ENCODE measurements around the gene CCNH. TPM values are rescaled to one million over a fixed set of nuclear protein-coding genes. Genes with fewer than 3 reads are reported as not detected.

CCNH gene
- total RNA-seq, 1 donor from 2014 or later: 36.9 TPM

- Mint-ChIP-seq H3K36me3 (ENCODE audit: low read depth) (peaks cover 6% of the 10 kb centered on the region), H3K4me1 (no peaks in the 10 kb centered on the region), H3K4me3 (no peak overlapping the region), H3K27ac (ENCODE audit: unreplicated experiment) (no peak overlapping the region), H3K27me3 (ENCODE audit: low read depth) (no peaks in the 10 kb centered on the region), H3K9me3 (no peaks in the 10 kb centered on the region)
- no peak for DNase-seq (ENCODE audit: low read depth, low spot score)
- TF ChIP-seq CTCF (conservative IDR thresholded peaks at IDR 0.05): no peak
These were observed 45.5 kb downstream of the CCNH start for GRCh38 chr5:87367243-87367642.

GRCh38 chr5:87361536-87362213, 51.1 kb downstream of the CCNH start:
- DNase-seq (ENCODE audit: low read depth, low spot score): no peak
- peaks cover 15% of the 10 kb centered on the region for H3K36me3 Mint-ChIP-seq (ENCODE audit: low read depth)
- no peaks in the 10 kb centered on the region for H3K4me1 Mint-ChIP-seq
- no peaks in the 10 kb centered on the region for H3K9me3 Mint-ChIP-seq
- H3K27me3 Mint-ChIP-seq (ENCODE audit: low read depth): no peaks in the 10 kb centered on the region
- no peak overlapping the region for H3K27ac Mint-ChIP-seq (ENCODE audit: unreplicated experiment)
- TF ChIP-seq CTCF (conservative IDR thresholded peaks at IDR 0.05): no peak
- no peak overlapping the region for H3K4me3 Mint-ChIP-seq

GRCh38 chr5:87361031-87361445, 51.7 kb downstream of the CCNH start:
- Mint-ChIP-seq H3K27me3 (ENCODE audit: low read depth) (no peaks in the 10 kb centered on the region), H3K27ac (ENCODE audit: unreplicated experiment) (no peak overlapping the region), H3K4me3 (no peak overlapping the region), H3K36me3 (ENCODE audit: low read depth) (peaks cover 12% of the 10 kb centered on the region), H3K9me3 (no peaks in the 10 kb centered on the region), H3K4me1 (no peaks in the 10 kb centered on the region)
- no peak for DNase-seq (ENCODE audit: low read depth, low spot score)
- no peak for TF ChIP-seq CTCF (conservative IDR thresholded peaks at IDR 0.05)

- H3K27ac Mint-ChIP-seq (ENCODE audit: unreplicated experiment): no peak overlapping the region
- no peak for TF ChIP-seq CTCF (conservative IDR thresholded peaks at IDR 0.05)
- H3K27me3 Mint-ChIP-seq (ENCODE audit: low read depth): no peaks in the 10 kb centered on the region
- no peak overlapping the region for H3K4me3 Mint-ChIP-seq
- DNase-seq (ENCODE audit: low read depth, low spot score): no peak
- no peaks in the 10 kb centered on the region for H3K4me1 Mint-ChIP-seq
- peaks cover 4% of the 10 kb centered on the region for H3K9me3 Mint-ChIP-seq
- peaks cover 19% of the 10 kb centered on the region for H3K36me3 Mint-ChIP-seq (ENCODE audit: low read depth)
These were observed 52.6 kb downstream of the CCNH start for GRCh38 chr5:87360132-87360531.

- H3K9me3 Mint-ChIP-seq: peaks cover 10% of the 10 kb centered on the region
- no peak overlapping the region for H3K4me3 Mint-ChIP-seq
- no peaks in the 10 kb centered on the region for H3K27me3 Mint-ChIP-seq (ENCODE audit: low read depth)
- no peak for TF ChIP-seq CTCF (conservative IDR thresholded peaks at IDR 0.05)
- H3K36me3 Mint-ChIP-seq (ENCODE audit: low read depth): peaks cover 22% of the 10 kb centered on the region
- H3K27ac Mint-ChIP-seq (ENCODE audit: unreplicated experiment): no peak overlapping the region
- DNase-seq (ENCODE audit: low read depth, low spot score): no peak
- H3K4me1 Mint-ChIP-seq: no peaks in the 10 kb centered on the region
These were observed 53.6 kb downstream of the CCNH start for GRCh38 chr5:87359106-87359505.

Measured in neural crest cell (in vitro differentiated cells).